Dendritic cell treated with granulocyte-macrophage colony-stimulating factor and Interleukin-4, amounts not matched to agents 40 ng/mL and 50 ng/mL, for 4 days (primary cell): ENCODE data around the gene PDLIM1.

Experiments
- H3K27ac Mint-ChIP-seq: one replicate; pipeline ENCODE4 v1.8.0; 2022; ENCODE audit warnings: mild to moderate bottlenecking, mixed read lengths
- H3K27me3 Mint-ChIP-seq: one replicate; pipeline ENCODE4 v1.8.0; 2022; ENCODE audit warnings: mild to moderate bottlenecking, mixed read lengths
- H3K36me3 Mint-ChIP-seq: one replicate; pipeline ENCODE4 v1.8.0; 2022; ENCODE audit warnings: low read depth, mixed read lengths
- H3K4me1 Mint-ChIP-seq: one replicate; pipeline ENCODE4 v1.8.0; 2022; ENCODE audit warnings: low read depth, mixed read lengths
- H3K4me3 Mint-ChIP-seq: one replicate; pipeline ENCODE4 v1.8.0; 2022; ENCODE audit warnings: mild to moderate bottlenecking, moderate library complexity, mixed read lengths
- H3K9me3 Mint-ChIP-seq: one replicate; pipeline ENCODE4 v1.8.0; 2022; ENCODE audit warnings: mixed read lengths
- intact Hi-C: fragments of 100-400 bp; cut with micrococcal nuclease; formaldehyde crosslinking; loops from one replicate; pipeline ENCODE4 v1.15.0; 2022

Gene PDLIM1

GRCh38 chr10:95256268-95256667, 34.5 kb downstream of the PDLIM1 start:
- intact Hi-C loops: no loop called here
- Mint-ChIP-seq H3K27ac (no peak overlapping the region), H3K27me3 (no peaks in the 10 kb centered on the region), H3K36me3 (no peaks in the 10 kb centered on the region), H3K9me3 (peaks cover 8% of the 10 kb centered on the region), H3K4me3 (no peak overlapping the region), H3K4me1 (no peaks in the 10 kb centered on the region)

DNA sequence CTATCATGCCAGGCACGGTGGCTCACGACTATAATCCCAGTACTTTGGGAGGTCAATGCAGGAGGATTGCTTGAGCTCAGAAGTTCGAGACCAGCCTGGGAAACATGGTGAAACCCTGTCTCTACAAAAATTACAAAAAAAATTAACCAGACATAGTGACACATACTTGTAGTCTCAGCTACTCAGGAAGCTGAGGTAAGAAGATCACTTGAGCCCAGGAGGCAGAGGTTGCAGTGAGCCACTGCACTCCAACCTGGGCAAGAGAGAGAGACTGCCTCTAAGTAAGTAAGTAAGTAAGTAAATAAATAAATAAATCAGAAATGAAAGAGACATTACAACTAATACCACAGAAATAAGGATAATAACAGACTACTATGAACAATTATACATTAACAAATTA, 36.2 kb downstream of the PDLIM1 start:
- Mint-ChIP-seq H3K4me1 (peaks cover 2% of the 10 kb centered on the region), H3K36me3 (no peaks in the 10 kb centered on the region), H3K4me3 (no peak overlapping the region), H3K9me3 (peaks cover 8% of the 10 kb centered on the region), H3K27me3 (no peaks in the 10 kb centered on the region), H3K27ac (no peak overlapping the region)
- intact Hi-C loops: no loop called here

GRCh38 chr10:95253686-95254085, 37.1 kb downstream of the PDLIM1 start:
- no peaks in the 10 kb centered on the region for H3K36me3 Mint-ChIP-seq
- H3K9me3 Mint-ChIP-seq: peaks cover 8% of the 10 kb centered on the region
- H3K27me3 Mint-ChIP-seq: no peaks in the 10 kb centered on the region
- intact Hi-C loops: no loop called here
- no peak overlapping the region for H3K27ac Mint-ChIP-seq
- H3K4me1 Mint-ChIP-seq: peaks cover 5% of the 10 kb centered on the region
- H3K4me3 Mint-ChIP-seq: no peak overlapping the region

DNA sequence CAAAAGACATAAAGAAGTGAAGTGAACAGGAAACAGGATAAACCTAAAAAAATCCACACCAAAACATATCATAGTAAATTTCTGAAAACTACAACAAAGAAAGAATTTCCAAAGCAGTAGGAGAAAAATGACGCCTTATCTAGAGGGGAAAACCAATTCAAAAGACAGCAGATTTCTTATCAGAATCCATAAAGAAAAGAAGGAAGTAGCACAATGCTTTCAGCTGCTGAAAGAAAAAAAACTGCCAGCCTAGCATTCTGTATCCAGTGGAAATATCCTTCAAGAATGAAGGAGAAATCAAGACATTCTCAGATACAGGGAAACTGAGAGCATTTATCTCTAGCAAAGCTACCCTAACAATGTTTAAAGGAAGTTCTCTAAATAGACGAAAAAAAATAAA, 37.8 kb downstream of the PDLIM1 start:
- Mint-ChIP-seq H3K9me3 (peaks cover 8% of the 10 kb centered on the region), H3K36me3 (no peaks in the 10 kb centered on the region), H3K27ac (no peak overlapping the region), H3K4me3 (no peak overlapping the region), H3K27me3 (no peaks in the 10 kb centered on the region), H3K4me1 (peaks cover 5% of the 10 kb centered on the region)
- intact Hi-C loops: no loop called here

- intact Hi-C loops: no loop called here
- Mint-ChIP-seq H3K36me3 (no peaks in the 10 kb centered on the region), H3K9me3 (peaks cover under 1% of the 10 kb centered on the region), H3K4me3 (no peak overlapping the region), H3K4me1 (peaks cover 5% of the 10 kb centered on the region), H3K27me3 (no peaks in the 10 kb centered on the region), H3K27ac (no peak overlapping the region)
Observed at GRCh38 chr10:95250856-95251255, 39.9 kb downstream of the PDLIM1 start.

DNA sequence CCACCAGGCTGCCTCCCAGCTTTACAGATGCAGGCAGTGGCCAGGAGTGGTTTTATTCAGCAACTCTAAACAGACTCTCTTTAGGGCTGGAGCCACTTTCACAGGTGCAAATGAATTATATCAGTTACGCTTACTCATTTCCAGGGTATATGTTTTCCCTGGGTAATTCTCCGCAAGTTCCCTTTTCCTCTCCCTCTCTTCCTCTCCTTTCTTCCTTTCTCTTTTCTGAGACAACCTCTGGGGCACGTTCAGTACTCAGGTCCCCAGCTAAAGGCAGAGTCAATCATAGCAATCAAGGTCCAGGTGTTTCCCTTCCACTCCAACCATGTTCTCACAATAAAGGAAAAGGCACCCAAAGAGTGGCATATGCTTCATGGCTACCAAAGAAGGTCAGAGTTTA, 41.3 kb downstream of the PDLIM1 start:
- no peak overlapping the region for H3K27ac Mint-ChIP-seq

GRCh38 chr10:95248989-95249388, 41.8 kb downstream of the PDLIM1 start:
- Mint-ChIP-seq H3K27me3 (no peaks in the 10 kb centered on the region), H3K4me3 (no peak overlapping the region), H3K27ac (no peak overlapping the region), H3K9me3 (no peaks in the 10 kb centered on the region), H3K36me3 (no peaks in the 10 kb centered on the region), H3K4me1 (peaks cover 5% of the 10 kb centered on the region)
- intact Hi-C loops: loop anchor here (10.0 kb wide), 1 partner anchor 624 kb away; no protein-coding TSS in a partner anchor

More for the DNA sequence above, 41.3 kb downstream of the PDLIM1 start:
- H3K4me1 Mint-ChIP-seq: peaks cover 5% of the 10 kb centered on the region
- no peak overlapping the region for H3K4me3 Mint-ChIP-seq
- no peaks in the 10 kb centered on the region for H3K9me3 Mint-ChIP-seq
- H3K36me3 Mint-ChIP-seq: no peaks in the 10 kb centered on the region
- H3K27me3 Mint-ChIP-seq: no peaks in the 10 kb centered on the region
- intact Hi-C loops: loop anchor here (10.0 kb wide), 1 partner anchor 625 kb away; no protein-coding TSS in a partner anchor

- intact Hi-C loops: loop anchor here (10.0 kb wide), 1 partner anchor 623 kb away; no protein-coding TSS in a partner anchor
- no peaks in the 10 kb centered on the region for H3K36me3 Mint-ChIP-seq
- no peaks in the 10 kb centered on the region for H3K9me3 Mint-ChIP-seq
- peaks cover 5% of the 10 kb centered on the region for H3K4me1 Mint-ChIP-seq
- peaks cover 2% of the 10 kb centered on the region for H3K27me3 Mint-ChIP-seq
- H3K4me3 Mint-ChIP-seq: no peak overlapping the region
- H3K27ac Mint-ChIP-seq: no peak overlapping the region
Observed at GRCh38 chr10:95247881-95248583, 42.8 kb downstream of the PDLIM1 start.

DNA sequence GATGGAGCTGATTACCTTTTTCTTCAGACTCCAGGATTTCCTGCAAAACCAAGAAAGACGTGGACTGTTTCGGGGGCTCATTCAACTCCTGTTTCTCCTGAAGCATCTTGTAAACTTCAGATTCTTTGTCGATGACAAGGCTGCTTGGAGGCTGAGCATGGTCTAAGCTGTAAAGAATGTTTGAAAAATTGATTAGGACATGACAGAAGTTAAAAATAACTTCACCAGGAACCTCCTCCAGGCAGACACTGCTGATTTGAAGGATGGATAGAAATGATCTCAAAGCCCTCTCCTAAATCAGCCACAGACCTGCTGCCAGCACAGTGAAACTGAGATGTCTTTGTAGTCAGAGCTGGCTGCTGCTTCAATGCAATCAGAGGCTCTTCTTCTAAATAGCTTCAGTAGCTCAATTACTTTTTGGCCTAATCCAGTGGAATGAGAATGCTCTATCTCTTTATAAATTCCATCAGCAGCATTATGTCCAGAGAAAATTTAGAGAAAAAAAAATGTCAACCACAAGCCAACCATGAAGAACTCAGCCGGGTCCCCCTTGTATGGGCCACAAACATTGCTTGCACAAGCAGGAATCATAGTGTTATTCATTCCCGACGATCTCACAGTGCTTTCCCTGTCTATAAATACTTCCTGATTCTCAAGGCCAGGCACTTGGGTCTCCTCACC, 43.5 kb downstream of the PDLIM1 start:
- Mint-ChIP-seq H3K27me3 (peaks cover 2% of the 10 kb centered on the region), H3K4me3 (no peak overlapping the region), H3K9me3 (no peaks in the 10 kb centered on the region), H3K27ac (no peak overlapping the region), H3K36me3 (no peaks in the 10 kb centered on the region), H3K4me1 (peaks cover 5% of the 10 kb centered on the region)
- intact Hi-C loops: loop anchor here (10.0 kb wide), 1 partner anchor 623 kb away; no protein-coding TSS in a partner anchor

GRCh38 chr10:95246582-95247051, 44.2 kb downstream of the PDLIM1 start:
- peaks cover 2% of the 10 kb centered on the region for H3K27me3 Mint-ChIP-seq
- intact Hi-C loops: loop anchor here (1.0 to 10.0 kb wide), 2 partner anchors 117 to 622 kb away; no protein-coding TSS in a partner anchor
- H3K4me3 Mint-ChIP-seq: no peak overlapping the region

GRCh38 chr10:95245425-95246055, 45.3 kb downstream of the PDLIM1 start:
- H3K9me3 Mint-ChIP-seq: no peaks in the 10 kb centered on the region
- H3K27ac Mint-ChIP-seq: no peak overlapping the region
- peaks cover 5% of the 10 kb centered on the region for H3K4me1 Mint-ChIP-seq
- intact Hi-C loops: loop anchor here (1.0 to 10.0 kb wide), 2 partner anchors 118 to 621 kb away; no protein-coding TSS in a partner anchor
- H3K36me3 Mint-ChIP-seq: no peaks in the 10 kb centered on the region
- peaks cover 2% of the 10 kb centered on the region for H3K27me3 Mint-ChIP-seq
- no peak overlapping the region for H3K4me3 Mint-ChIP-seq

More at GRCh38 chr10:95246582-95247051, 44.2 kb downstream of the PDLIM1 start:
- no peaks in the 10 kb centered on the region for H3K36me3 Mint-ChIP-seq
- no peaks in the 10 kb centered on the region for H3K9me3 Mint-ChIP-seq
- H3K27ac Mint-ChIP-seq: no peak overlapping the region
- H3K4me1 Mint-ChIP-seq: peaks cover 5% of the 10 kb centered on the region

DNA sequence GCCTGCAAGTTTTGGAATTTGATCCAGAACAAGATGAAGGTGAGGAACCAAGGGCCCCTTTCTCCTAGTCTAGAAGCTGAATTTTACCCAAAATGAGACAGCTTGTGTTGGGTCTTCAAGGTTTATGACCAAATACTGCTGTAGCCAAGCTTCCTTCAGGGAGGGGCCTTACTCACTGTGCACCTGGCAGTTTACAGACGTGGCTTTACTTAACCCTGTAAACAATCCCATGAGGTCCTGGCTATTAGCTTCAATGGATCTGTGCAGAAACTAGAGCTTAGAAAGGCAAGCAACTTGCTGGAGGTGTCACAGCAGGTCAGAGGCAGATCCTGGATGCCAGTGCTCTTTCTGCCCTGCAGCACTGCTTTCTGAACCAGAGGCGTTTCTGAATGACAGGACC, 46.7 kb downstream of the PDLIM1 start:
- Mint-ChIP-seq H3K4me3 (no peak overlapping the region), H3K27ac (no peak overlapping the region), H3K9me3 (no peaks in the 10 kb centered on the region), H3K36me3 (no peaks in the 10 kb centered on the region), H3K4me1 (no peaks in the 10 kb centered on the region), H3K27me3 (peaks cover 2% of the 10 kb centered on the region)
- intact Hi-C loops: loop anchor here (5.0 to 10.0 kb wide), 2 partner anchors 37 to 619 kb away; no protein-coding TSS in a partner anchor

DNA sequence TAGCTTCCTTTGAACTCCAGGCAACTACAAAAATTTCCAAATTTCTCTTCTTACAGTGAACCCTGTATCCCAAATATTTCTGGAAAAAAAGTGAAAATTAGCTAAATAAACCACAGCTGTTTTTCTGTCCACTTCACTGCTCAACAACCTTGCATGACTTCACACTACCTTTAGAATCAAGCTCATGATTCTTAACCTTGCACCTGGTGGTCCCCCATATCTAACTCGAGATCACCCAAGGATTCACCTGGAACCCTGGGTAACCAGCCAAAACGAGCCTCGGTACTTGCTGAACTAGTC, 47.5 kb downstream of the PDLIM1 start:
- no peaks in the 10 kb centered on the region for H3K36me3 Mint-ChIP-seq
- no peak overlapping the region for H3K27ac Mint-ChIP-seq
- H3K9me3 Mint-ChIP-seq: no peaks in the 10 kb centered on the region
- no peak overlapping the region for H3K4me3 Mint-ChIP-seq
- no peaks in the 10 kb centered on the region for H3K4me1 Mint-ChIP-seq
- peaks cover 2% of the 10 kb centered on the region for H3K27me3 Mint-ChIP-seq
- intact Hi-C loops: loop anchor here (1.0 to 10.0 kb wide), 4 partner anchors 36 to 618 kb away; no protein-coding TSS in a partner anchor
